ENCODE results near the gene CEP164. TPM values are rescaled to one million over a fixed set of nuclear protein-coding genes. Genes with fewer than 3 reads are reported as not detected.

CEP164 gene
- total and polyA plus RNA-seq, 4 experiments from 2014 or later: 12.7 to 42.5 (median 33.2) TPM

- DNase-seq: no peak
- H3K27me3 ChIP-seq (ENCODE audit: insufficient read depth, low read length): no peaks in the 10 kb centered on the region
- Mint-ChIP-seq H3K9me3 (no peaks in the 10 kb centered on the region), H3K36me3 (peaks cover 68 to 71% of the 10 kb centered on the region in 2 donors), H3K27me3 (no peaks in the 10 kb centered on the region), H3K27ac (peak overlapping the region in 2 of 7 donors; percentile 29 to 80), H3K4me1 (peaks cover 0 to 5% (median 0%) of the 10 kb centered on the region in 4 donors), H3K4me3 (no peak overlapping the region)
- peaks cover 6% of the 10 kb centered on the region for H3K36me3 ChIP-seq (ENCODE audit: insufficient read depth, low read length)
- no peaks in the 10 kb centered on the region for H3K4me1 ChIP-seq (ENCODE audit: insufficient read depth, low read length)
- H3K27ac ChIP-seq (ENCODE audit: low read depth, low read length): no peak overlapping the region
- CTCF ChIA-PET (ENCODE audit: partially characterized antibody): interaction anchor here (1.5 kb wide), 1 partner anchor 41 kb away, joined by 5 read pairs; no protein-coding TSS in a partner anchor
- no peak overlapping the region for H3K4me3 ChIP-seq (ENCODE audit: low read length in 2 of 2)
- POLR2A ChIA-PET (ENCODE audit: partially characterized antibody): no interaction called here
- intact Hi-C loops (cut with micrococcal nuclease): no loop called here
- no peaks in the 10 kb centered on the region for H3K9me3 ChIP-seq (ENCODE audit: control insufficient read depth in 1 of 2, low read length in 2 of 2)
These were observed 57.8 kb downstream of the CEP164 start for GRCh38 chr11:117385471-117385870.

DNA sequence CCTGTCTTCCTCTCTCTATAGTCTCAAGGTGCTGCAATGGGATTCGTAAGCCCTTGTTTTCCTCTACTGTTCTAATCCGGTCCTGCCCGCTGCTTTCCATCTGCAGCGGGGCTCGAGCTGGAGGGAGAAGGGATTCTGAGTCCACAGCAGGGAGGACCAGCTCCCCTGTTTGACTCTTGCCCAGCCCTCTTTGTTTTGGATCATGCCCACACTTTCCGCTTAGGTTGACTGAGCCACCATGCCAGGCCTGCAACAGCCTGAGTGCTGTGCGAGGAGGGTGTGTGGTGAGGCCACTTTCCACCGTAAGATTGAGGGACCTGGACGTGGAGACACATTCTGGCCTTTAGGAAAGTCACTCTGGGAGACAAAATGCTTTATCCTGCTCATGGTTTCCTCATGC, 58.3 kb downstream of the CEP164 start:
- no peaks in the 10 kb centered on the region for H3K9me3 ChIP-seq (ENCODE audit: control insufficient read depth in 1 of 2, low read length in 2 of 2)
- Mint-ChIP-seq H3K4me3 (no peak overlapping the region), H3K27ac (no peak overlapping the region), H3K27me3 (no peaks in the 10 kb centered on the region), H3K4me1 (peaks cover 0 to 5% (median 0%) of the 10 kb centered on the region in 4 donors), H3K9me3 (no peaks in the 10 kb centered on the region), H3K36me3 (peaks cover 68 to 71% of the 10 kb centered on the region in 2 donors)
- H3K4me3 ChIP-seq (ENCODE audit: low read length in 2 of 2): no peak overlapping the region
- no peak overlapping the region for H3K27ac ChIP-seq (ENCODE audit: low read depth, low read length)
- H3K27me3 ChIP-seq (ENCODE audit: insufficient read depth, low read length): no peaks in the 10 kb centered on the region
- DNase-seq: no peak
- ChIA-PET CTCF (ENCODE audit: partially characterized antibody) (interaction anchor here (1.5 kb wide), 1 partner anchor 40 kb away, joined by 5 read pairs; no protein-coding TSS in a partner anchor), POLR2A (ENCODE audit: partially characterized antibody) (no interaction called here)
- H3K36me3 ChIP-seq (ENCODE audit: insufficient read depth, low read length): peaks cover 1% of the 10 kb centered on the region
- H3K4me1 ChIP-seq (ENCODE audit: insufficient read depth, low read length): no peaks in the 10 kb centered on the region
- intact Hi-C loops (cut with micrococcal nuclease): no loop called here

- H3K36me3 ChIP-seq (ENCODE audit: insufficient read depth, low read length): peaks cover 17% of the 10 kb centered on the region
- no peak overlapping the region for H3K27ac ChIP-seq (ENCODE audit: low read depth, low read length)
- POLR2A ChIA-PET (ENCODE audit: partially characterized antibody): no interaction called here
- Mint-ChIP-seq H3K4me1 (peaks cover 0 to 5% (median 0%) of the 10 kb centered on the region in 4 donors), H3K36me3 (peaks cover 74 to 79% of the 10 kb centered on the region in 2 donors), H3K27ac (no peak overlapping the region), H3K9me3 (no peaks in the 10 kb centered on the region), H3K27me3 (no peaks in the 10 kb centered on the region), H3K4me3 (no peak overlapping the region)
- DNase-seq: no peak
- intact Hi-C loops (cut with micrococcal nuclease): no loop called here
- H3K27me3 ChIP-seq (ENCODE audit: insufficient read depth, low read length): no peaks in the 10 kb centered on the region
- no peak overlapping the region for H3K4me3 ChIP-seq (ENCODE audit: low read length in 2 of 2)
- no peaks in the 10 kb centered on the region for H3K4me1 ChIP-seq (ENCODE audit: insufficient read depth, low read length)
- H3K9me3 ChIP-seq (ENCODE audit: control insufficient read depth in 1 of 2, low read length in 2 of 2): no peaks in the 10 kb centered on the region
- CTCF ChIA-PET (ENCODE audit: partially characterized antibody): no interaction called here
These were observed 60.5 kb downstream of the CEP164 start for GRCh38 chr11:117387992-117388755.

DNA sequence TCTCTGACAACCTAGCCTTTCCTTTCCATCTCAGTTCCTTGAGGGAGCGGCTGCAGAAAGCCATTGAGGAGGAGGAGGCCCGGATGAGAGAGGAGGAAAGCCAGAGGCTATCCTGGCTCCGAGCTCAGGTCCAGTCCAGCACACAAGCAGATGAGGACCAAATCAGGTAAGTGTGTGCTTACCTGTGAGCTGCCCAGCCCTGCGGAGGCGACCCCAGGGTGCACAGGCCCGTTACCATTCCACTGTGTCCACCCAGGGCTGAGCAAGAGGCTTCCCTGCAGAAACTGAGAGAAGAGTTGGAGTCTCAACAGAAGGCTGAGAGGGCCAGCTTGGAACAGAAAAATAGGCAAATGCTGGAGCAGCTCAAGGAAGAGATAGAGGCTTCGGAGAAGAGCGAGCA, 63.1 kb downstream of the CEP164 start:
- Mint-ChIP-seq H3K4me1 (peaks cover 0 to 5% (median 0%) of the 10 kb centered on the region in 4 donors), H3K27me3 (no peaks in the 10 kb centered on the region), H3K4me3 (no peak overlapping the region), H3K9me3 (no peaks in the 10 kb centered on the region), H3K27ac (peak overlapping the region in 1 of 7 donors; percentile 72), H3K36me3 (peaks cover 72 to 81% of the 10 kb centered on the region in 2 donors)
- intact Hi-C loops (cut with micrococcal nuclease): no loop called here
- ChIA-PET POLR2A (ENCODE audit: partially characterized antibody) (no interaction called here), CTCF (ENCODE audit: partially characterized antibody) (no interaction called here)
- DNase-seq: no peak
- Histone ChIP-seq H3K9me3 (ENCODE audit: control insufficient read depth in 1 of 2, low read length in 2 of 2) (no peaks in the 10 kb centered on the region), H3K4me1 (ENCODE audit: insufficient read depth, low read length) (no peaks in the 10 kb centered on the region), H3K27me3 (ENCODE audit: insufficient read depth, low read length) (no peaks in the 10 kb centered on the region), H3K4me3 (ENCODE audit: low read length in 2 of 2) (no peak overlapping the region), H3K27ac (ENCODE audit: low read depth, low read length) (no peak overlapping the region), H3K36me3 (ENCODE audit: insufficient read depth, low read length) (peaks cover 26% of the 10 kb centered on the region)

GRCh38 chr11:117391181-117391580, 63.5 kb downstream of the CEP164 start:
- no peak overlapping the region for H3K4me3 ChIP-seq (ENCODE audit: low read length in 2 of 2)
- Mint-ChIP-seq H3K27ac (peak overlapping the region in 1 of 7 donors; percentile 72), H3K4me3 (no peak overlapping the region), H3K27me3 (no peaks in the 10 kb centered on the region), H3K4me1 (peaks cover 0 to 5% (median 0%) of the 10 kb centered on the region in 4 donors), H3K9me3 (no peaks in the 10 kb centered on the region), H3K36me3 (peaks cover 73 to 81% of the 10 kb centered on the region in 2 donors)
- ChIA-PET CTCF (ENCODE audit: partially characterized antibody) (no interaction called here), POLR2A (ENCODE audit: partially characterized antibody) (no interaction called here)
- H3K4me1 ChIP-seq (ENCODE audit: insufficient read depth, low read length): no peaks in the 10 kb centered on the region
- intact Hi-C loops (cut with micrococcal nuclease): no loop called here
- H3K36me3 ChIP-seq (ENCODE audit: insufficient read depth, low read length): peaks cover 26% of the 10 kb centered on the region
- no peaks in the 10 kb centered on the region for H3K27me3 ChIP-seq (ENCODE audit: insufficient read depth, low read length)
- DNase-seq: no peak
- no peak overlapping the region for H3K27ac ChIP-seq (ENCODE audit: low read depth, low read length)
- H3K9me3 ChIP-seq (ENCODE audit: control insufficient read depth in 1 of 2, low read length in 2 of 2): no peaks in the 10 kb centered on the region

GRCh38 chr11:117392001-117392690, 64.5 kb downstream of the CEP164 start:
- Mint-ChIP-seq H3K27ac (no peak overlapping the region), H3K4me3 (no peak overlapping the region), H3K27me3 (no peaks in the 10 kb centered on the region), H3K36me3 (peaks cover 76 to 81% of the 10 kb centered on the region in 2 donors), H3K4me1 (peaks cover 0 to 5% (median 0%) of the 10 kb centered on the region in 4 donors), H3K9me3 (peaks cover 0 to 2% (median 0%) of the 10 kb centered on the region in 8 donors)
- Histone ChIP-seq H3K27me3 (ENCODE audit: insufficient read depth, low read length) (no peaks in the 10 kb centered on the region), H3K27ac (ENCODE audit: low read depth, low read length) (no peak overlapping the region), H3K4me1 (ENCODE audit: insufficient read depth, low read length) (no peaks in the 10 kb centered on the region), H3K36me3 (ENCODE audit: insufficient read depth, low read length) (peaks cover 36% of the 10 kb centered on the region), H3K9me3 (ENCODE audit: control insufficient read depth in 1 of 2, low read length in 2 of 2) (no peaks in the 10 kb centered on the region), H3K4me3 (ENCODE audit: low read length in 2 of 2) (no peak overlapping the region)
- DNase-seq: no peak
- ChIA-PET CTCF (ENCODE audit: partially characterized antibody) (interaction anchor here (1.2 kb wide), 1 partner anchor 35 kb away, joined by 3 read pairs; no protein-coding TSS in a partner anchor), POLR2A (ENCODE audit: partially characterized antibody) (no interaction called here)
- intact Hi-C loops (cut with micrococcal nuclease): no loop called here

DNA sequence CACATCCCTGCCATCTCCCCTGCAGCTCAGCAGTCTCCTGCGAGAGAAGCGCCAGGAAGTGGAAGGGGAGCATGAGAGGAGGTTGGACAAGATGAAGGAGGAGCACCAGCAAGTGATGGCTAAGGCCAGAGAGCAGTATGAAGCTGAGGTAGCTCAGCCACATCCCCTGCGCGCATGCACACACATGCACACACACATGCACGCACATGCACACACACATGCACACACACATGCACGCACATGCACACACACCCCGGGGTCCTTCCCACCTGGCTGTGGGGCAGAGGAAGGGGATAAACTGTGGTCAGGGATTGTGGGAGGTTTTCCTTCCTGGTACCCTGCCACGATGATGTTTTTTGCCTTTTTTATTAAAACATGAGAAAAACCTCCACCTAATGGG, 65.3 kb downstream of the CEP164 start:
- H3K9me3 Mint-ChIP-seq: peaks cover 0 to 7% (median 2%) of the 10 kb centered on the region in 8 donors
- Histone ChIP-seq H3K9me3 (ENCODE audit: control insufficient read depth in 1 of 2, low read length in 2 of 2) (no peaks in the 10 kb centered on the region), H3K36me3 (ENCODE audit: insufficient read depth, low read length) (peaks cover 38% of the 10 kb centered on the region), H3K4me3 (ENCODE audit: low read length in 2 of 2) (no peak overlapping the region), H3K4me1 (ENCODE audit: insufficient read depth, low read length) (no peaks in the 10 kb centered on the region), H3K27me3 (ENCODE audit: insufficient read depth, low read length) (no peaks in the 10 kb centered on the region), H3K27ac (ENCODE audit: low read depth, low read length) (no peak overlapping the region)
- peaks cover 0 to 5% (median 0%) of the 10 kb centered on the region in 4 donors for H3K4me1 Mint-ChIP-seq
- ChIA-PET POLR2A (ENCODE audit: partially characterized antibody) (no interaction called here), CTCF (ENCODE audit: partially characterized antibody) (interaction anchor here (1.1 to 1.2 kb wide), 2 partner anchors 33 to 34 kb away, joined by 3 read pairs; no protein-coding TSS in a partner anchor)
- no peaks in the 10 kb centered on the region for H3K27me3 Mint-ChIP-seq
- no peak overlapping the region for H3K4me3 Mint-ChIP-seq
- intact Hi-C loops (cut with micrococcal nuclease): no loop called here
- peaks cover 85% of the 10 kb centered on the region in 2 donors for H3K36me3 Mint-ChIP-seq
- no peak for DNase-seq
- H3K27ac Mint-ChIP-seq: peak overlapping the region in 1 of 7 donors; percentile 52

Data from CD4-positive, alpha-beta memory T cell (primary cell).